Upper lobe of left lung (tissue), 4 donors: ENCODE data around the gene YAF2.

Source experiments
- CTCF ChIP-seq, 6 experiments: fragments of 450-650 bp in 4 of 6; fragments of 200-600 bp in 2 of 6; sonication (generic) in 2 of 6; IDR thresholded peaks; one replicate each; pipeline ENCODE4 v1.5.1; 2016 to 2019; ENCODE audit warnings: antibody characterized with exemption in 6 of 6
- POLR2A ChIP-seq, 4 donors: fragments of 450-650 bp; IDR thresholded peaks; one replicate each; pipeline ENCODE4 v1.5.1; 2016 to 2017; ENCODE audit warnings: antibody characterized with exemption in 4 of 4, mild to moderate bottlenecking in 2 of 4
- POLR2AphosphoS5 ChIP-seq, 2 donors: sonication (generic); formaldehyde crosslinking; IDR thresholded peaks; one replicate each; pipeline ENCODE4 v1.5.1; 2017; ENCODE audit warnings: antibody characterized with exemption in 2 of 2

DNA sequence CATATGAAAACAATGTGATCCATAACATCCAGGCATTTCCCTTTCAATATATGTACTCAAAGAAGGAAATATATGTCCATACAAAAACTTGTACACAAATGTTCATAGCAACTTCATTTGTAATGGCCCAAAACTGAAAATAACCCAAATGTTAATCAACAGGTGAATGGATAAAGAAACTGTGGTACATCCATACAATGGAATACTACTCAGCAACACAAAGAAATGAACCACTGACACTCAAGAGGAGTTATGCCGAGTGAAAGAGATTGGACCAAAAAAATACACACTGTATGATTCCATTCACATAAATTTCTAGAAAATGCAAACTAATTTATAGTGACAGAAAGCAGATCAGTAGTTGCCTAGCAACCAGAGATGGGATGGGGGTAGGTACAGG lies 63.1 kb downstream of the YAF2 start:
- no peak for TF ChIP-seq CTCF (IDR thresholded peaks at IDR 0.05)
- no peak for TF ChIP-seq POLR2A (IDR thresholded peaks at IDR 0.05)
- no peak for TF ChIP-seq POLR2AphosphoS5 (IDR thresholded peaks at IDR 0.05)
